ENCODE results near the gene PDE7B.

The PDE7B gene

GRCh38 chr6:136230219-136230853 lies 378.8 kb downstream of the PDE7B start:
- no peak for DNase-seq (ENCODE audit: low read depth in 3 of 3)

- no peak for DNase-seq (ENCODE audit: low read depth in 3 of 3)
These were observed 381.2 kb downstream of the PDE7B start for GRCh38 chr6:136232701-136233100.

- no peak for DNase-seq (ENCODE audit: low read depth in 3 of 3)
These were observed 383.7 kb downstream of the PDE7B start for GRCh38 chr6:136235233-136235564.

- DNase-seq (ENCODE audit: low read depth in 3 of 3), result no peak
These were observed 385.2 kb downstream of the PDE7B start for GRCh38 chr6:136236466-136237293.

GRCh38 chr6:136244061-136244616 lies 392.6 kb downstream of the PDE7B start:
- no peak for DNase-seq (ENCODE audit: low read depth in 3 of 3)
